K562 (cell line): ENCODE data around the gene LTBP1. TPM values are rescaled to one million over a fixed set of nuclear protein-coding genes. Genes with fewer than 3 reads are reported as not detected.

Source experiments
- ATAC-seq: fragments of 200-7000 bp; cut with Tn5 transposase; 3 replicates; pipeline ENCODE4 v1.9.1; 2020; ENCODE audit warnings: moderate library complexity
- BruUV-seq: library from RNA; stranded (reverse); fragments of 400-500 nt; replicated peaks from 2 replicates; lab custom pipeline; 2021; lab: Mats Ljungman, UMichigan
- CTCF ChIA-PET: fragments of 300-600 bp; formaldehyde crosslinking; extraction: SDS; loops from one replicate; lab custom pipeline; 2021; ENCODE audit warnings: low intra/inter-chr PET ratio; lab: Yijun Ruan, JAX
- POLR2A ChIA-PET: fragments of 300-600, 350-650 bp; sonication (Branson Sonifier 250); formaldehyde crosslinking; extraction: SDS; loops from one replicate; lab custom pipeline; 2021; ENCODE audit warnings: antibody characterized with exemption, inconsistent platforms; lab: Yijun Ruan, JAX
- DNase-seq, 4 experiments: peaks; one replicate each; pipeline versions ENCODE4 v3.0.0 to v3.0.0-alpha.2; 2011 to 2018; ENCODE audit warnings: low spot score in 3 of 4, mixed read lengths in 3 of 4; ENCODE audit errors: extremely low read depth in 1 of 4
- FAIRE-seq: peaks from 2 replicates; lab custom pipeline; 2011; peaks lifted over from hg19 to GRCh38; lab: Jason Lieb, UNC
- H2AFZ ChIP-seq: 2 replicates; pipeline ENCODE4 v1.6.0; 2011; ENCODE audit warnings: low read depth, low read length, control low read depth, inconsistent platforms
- H3K27ac ChIP-seq: fragments of 200-600 bp; 3 replicates; pipeline ENCODE4 v1.8.0; 2011; ENCODE audit warnings: low read depth, mild to moderate bottlenecking, control low read depth, inconsistent platforms, low read length, moderate library complexity, mixed read lengths; ENCODE audit errors: extremely low read depth
- H3K27me3 ChIP-seq, 2 experiments: fragments of 300-600 bp in 1 of 2; 2 replicates in 1 of 2; 3 replicates in 1 of 2; pipeline versions ENCODE4 v1.6.0 to v1.8.0; 2011; ENCODE audit warnings: inconsistent platforms in 2 of 2, low read length in 2 of 2, mild to moderate bottlenecking in 1 of 2, mixed read lengths in 1 of 2, moderate library complexity in 1 of 2; ENCODE audit not compliant: control insufficient read depth in 2 of 2, insufficient read depth in 2 of 2
- H3K36me3 ChIP-seq: fragments of 300-600 bp; 3 replicates; pipeline ENCODE4 v1.8.0; 2011; ENCODE audit warnings: mild to moderate bottlenecking, low read length, inconsistent platforms; ENCODE audit not compliant: control insufficient read depth, insufficient read depth
- H3K4me1 ChIP-seq, 2 experiments: fragments of 200-600 bp in 1 of 2; replicated peaks in 1 of 2; 2 replicates in 1 of 2; 3 replicates in 1 of 2; pipeline versions ENCODE4 v1.5.1 to v1.8.0; 2011; ENCODE audit warnings: inconsistent platforms in 2 of 2, low read length in 2 of 2, mild to moderate bottlenecking in 1 of 2, mixed read lengths in 1 of 2, moderate library complexity in 1 of 2; ENCODE audit not compliant: control insufficient read depth in 2 of 2, insufficient read depth in 2 of 2
- H3K4me2 ChIP-seq: 2 replicates; pipeline ENCODE4 v1.6.1; 2011; ENCODE audit warnings: low read length, control low read depth, inconsistent platforms, mixed read lengths; ENCODE audit not compliant: insufficient read depth
- H3K4me3 ChIP-seq: fragments of 200-600 bp; sonication (generic), shearing (Covaris generic); 2 replicates; pipeline ENCODE4 v1.5.1; 2016; ENCODE audit warnings: control low read depth, inconsistent platforms
- H3K79me2 ChIP-seq: fragments of 200-600 bp; 3 replicates; pipeline ENCODE4 v1.8.0; 2011; ENCODE audit warnings: low read length, inconsistent platforms; ENCODE audit not compliant: control insufficient read depth, insufficient read depth
- H3K9ac ChIP-seq, 2 experiments: 2 replicates each; pipeline versions ENCODE4 v1.6.0 to v1.6.1; 2011; ENCODE audit warnings: low read depth in 2 of 2, low read length in 2 of 2, control low read depth in 1 of 2, inconsistent platforms in 1 of 2, mild to moderate bottlenecking in 1 of 2, mixed read lengths in 1 of 2; ENCODE audit not compliant: insufficient read depth in 1 of 2
- H3K9me1 ChIP-seq: one replicate; pipeline ENCODE4 v1.6.0; 2011; ENCODE audit warnings: inconsistent platforms, mild to moderate bottlenecking, low read length, moderate library complexity; ENCODE audit not compliant: control insufficient read depth, insufficient read depth
- H3K9me3 ChIP-seq: replicated peaks from 2 replicates; pipeline ENCODE4 v1.5.1; 2011; ENCODE audit warnings: low read depth, low read length, inconsistent platforms; ENCODE audit not compliant: control insufficient read depth, insufficient read depth
- H4K20me1 ChIP-seq: replicated peaks from 2 replicates; pipeline ENCODE4 v1.6.1; 2011; ENCODE audit warnings: low read length, inconsistent platforms, mixed read lengths; ENCODE audit not compliant: control insufficient read depth, insufficient read depth
- CBFA2T3 ChIP-seq: fragments of 450-650 bp; IDR thresholded peaks from 2 replicates; pipeline ENCODE4 v1.6.1; 2017
- CBX3 ChIP-seq, 2 experiments: IDR thresholded peaks; 1 replicate in 1 of 2; 2 replicates in 1 of 2; pipeline ENCODE4 v1.6.1; 2012; ENCODE audit warnings: inconsistent platforms in 2 of 2, low read length in 2 of 2, borderline replicate concordance in 1 of 2, control low read depth in 1 of 2
- CC2D1A ChIP-seq: fragments of 450-650 bp; IDR thresholded peaks from 2 replicates; pipeline ENCODE4 v1.6.1; 2017; ENCODE audit warnings: mild to moderate bottlenecking
- EGR1 ChIP-seq: fragments of 450-650 bp; conservative IDR thresholded peaks from 2 replicates; pipeline ENCODE4 v1.6.1; 2017; ENCODE audit warnings: mild to moderate bottlenecking
- HNRNPK ChIP-seq: fragments of 200-400 bp; formaldehyde crosslinking; IDR thresholded peaks from one replicate; pipeline ENCODE4 v1.6.1; 2018; ENCODE audit warnings: mild to moderate bottlenecking, low read depth, low read length; ENCODE audit not compliant: poor library complexity, severe bottlenecking
- MEIS2 ChIP-seq: fragments of 450-650 bp; IDR thresholded peaks from 2 replicates; pipeline ENCODE4 v1.6.1; 2014; ENCODE audit warnings: mild to moderate bottlenecking; ENCODE audit not compliant: partially characterized antibody
- TRIM24 ChIP-seq, 2 experiments: fragments of 450-650 bp; IDR thresholded peaks; 2 replicates each; pipeline ENCODE4 v1.6.1; 2016
- ZMIZ1 ChIP-seq, 2 experiments: fragments of 150-350 bp in 1 of 2; IDR thresholded peaks; 2 replicates each; pipeline ENCODE4 v1.6.1; 2012 to 2016; ENCODE audit warnings: low read depth in 2 of 2, low read length in 2 of 2, mild to moderate bottlenecking in 1 of 2, moderate library complexity in 1 of 2
- ZNF212 ChIP-seq: fragments of 450-650 bp; formaldehyde crosslinking; IDR thresholded peaks from 2 replicates; pipeline ENCODE4 v1.4.0; 2020; ENCODE audit warnings: mild to moderate bottlenecking
- ZNF431 ChIP-seq: sonication (generic); formaldehyde crosslinking; IDR thresholded peaks from 2 replicates; pipeline ENCODE4 v1.8.0; 2022; ENCODE audit warnings: mild to moderate bottlenecking, missing genetic modification reagents
- WGBS: fragments of 100-300 bp; shearing (Covaris generic); methylation state at CpG from one replicate; pipeline ENCODE4 v1.1.6; 2016; ENCODE audit warnings: low coverage, mixed read lengths; ENCODE audit not compliant: insufficient coverage; ENCODE audit errors: missing lambda C conversion rate; 5-methylcytosine and 5-hydroxymethylcytosine counted together
- in situ Hi-C: fragments of 300-500 bp; cut with MboI; formaldehyde crosslinking; loops from 4 replicates; pipeline ENCODE4 v1.15.0; 2018; ENCODE audit warnings: inconsistent platforms, mixed read lengths
- intact Hi-C: fragments of 100-400 bp; cut with micrococcal nuclease; formaldehyde crosslinking; loops from 2 replicates; pipeline ENCODE4 v1.14.2; 2022
- polyA plus RNA-seq, 8 experiments: library from polyadenylated mRNA; depleted of rRNA in 4 of 8; stranded (reverse) in 5 of 8; unstranded in 3 of 8; fragments of >200 nt; fragmentation: Nextera tagmentation in 2 of 8; fragmentation: Illumina TruSeq in 1 of 8; extraction: Ambion mirVana in 2 of 8; extraction: Trizol in 1 of 8; gene quantifications; 2 replicates each; pipeline versions ENCODE4 v1.2.1 to v1.2.3, GENCODE V29; 2011 to 2014; ENCODE audit warnings: inconsistent platforms in 1 of 8, missing spikeins in 1 of 8
- total RNA-seq, 7 experiments: library from RNA; depleted of rRNA in 6 of 7; stranded (reverse); fragments of >200 nt in 6 of 7; fragmentation: Illumina TruSeq in 2 of 7; extraction: Trizol in 2 of 7; gene quantifications; 2 replicates each; pipeline versions ENCODE4 v1.2.1 to v1.2.3, GENCODE V29; 2011 to 2021; ENCODE audit warnings: low replicate concordance in 1 of 7

The LTBP1 gene
- total and polyA plus RNA-seq, 9 of the 15 experiments (the other 6 are each of a cell fraction or from before 2014, with no cell fraction given) = 3.6 to 16.4 (median 8.5) TPM

- Histone ChIP-seq H3K4me2 (no peak overlapping the region), H3K9me3 (no peaks in the 10 kb centered on the region), H3K79me2 (no peaks in the 10 kb centered on the region), H3K36me3 (no peaks in the 10 kb centered on the region; the same call in 2 of the 3 replicates), H2AFZ (no peak overlapping the region), H3K27me3 (no peaks in the 10 kb centered on the region), H3K9ac (no peak overlapping the region), H4K20me1 (no peaks in the 10 kb centered on the region), H3K4me1 (peaks cover 0 to 13% of the 10 kb centered on the region in 2 experiments; a peak in 3 of 5 replicates), H3K9me1 (no peaks in the 10 kb centered on the region)
- intact Hi-C loops (no loop called here), in situ Hi-C loops (no loop called here)
- no TSS peak for BruUV-seq
- POLR2A ChIA-PET = no interaction called here
- ATAC-seq (no peak), DNase-seq (peak in 1 of 4 experiments; percentile 10), FAIRE-seq (no peak)
- CTCF ChIA-PET = no interaction called here
- WGBS = 38% methylated on average over 2 of the region's 2 CpGs
- TF ChIP-seq CBX3 (IDR thresholded peaks at IDR 0.05; ENCODE audit: borderline replicate concordance in 1 of 2, low read length in 2 of 2) (peak in 1 of 2 experiments; percentile 23; a peak in 1 of 3 replicates), HNRNPK (no peak), MEIS2 (peak; percentile 49), CC2D1A (0 out of 2 replicates have a peak, but pooled peaks have one; percentile 37), EGR1 (0 out of 2 replicates have a peak, but pooled peaks have one; percentile 10), ZNF431 (CRISPR knock-in tag) (peak; percentile 98), CBFA2T3 (peak; percentile 16; the same call in 1 of the 2 replicates), ZMIZ1 (IDR thresholded peaks at IDR 0.05; ENCODE audit: low read depth in 2 of 2, low read length in 2 of 2) (no peak), ZNF212 (CRISPR knock-in tag) (no peak), TRIM24 (IDR thresholded peaks at IDR 0.05) (0 out of 4 replicates have a peak, but pooled peaks of 1 of the 2 experiments have one; percentile 43)
- TF ChIP-seq, all 486 proteins: peak for 7
- Histone ChIP-seq H3K4me3 (no peak overlapping the region), H3K27ac (no peak overlapping the region)
These were observed 278.6 kb downstream of the LTBP1 start for GRCh38 chr2:33225350-33225749.
